T-helper 1 cell treated with Interleukin-12 subunit alpha and Interleukin-12 subunit beta and Interleukin-4 antibody, amounts not matched to agents 30 μg/mL and 1 μg/mL, for 36 hours (primary cell): ENCODE data around the gene PANX1.

Experiments
- H3K27ac Mint-ChIP-seq: one replicate; pipeline ENCODE4 v1.8.0; 2021; ENCODE audit warnings: mild to moderate bottlenecking, mixed read lengths
- H3K27me3 Mint-ChIP-seq: one replicate; pipeline ENCODE4 v1.8.0; 2021; ENCODE audit warnings: low read depth, mixed read lengths
- H3K36me3 Mint-ChIP-seq: one replicate; pipeline ENCODE4 v1.8.0; 2021; ENCODE audit warnings: low read depth, mixed read lengths
- H3K4me1 Mint-ChIP-seq: one replicate; pipeline ENCODE4 v1.8.0; 2021; ENCODE audit warnings: low read depth, mixed read lengths
- H3K4me3 Mint-ChIP-seq: one replicate; pipeline ENCODE4 v1.8.0; 2021; ENCODE audit warnings: mild to moderate bottlenecking, moderate library complexity, mixed read lengths
- H3K9me3 Mint-ChIP-seq: one replicate; pipeline ENCODE4 v1.8.0; 2021; ENCODE audit warnings: mixed read lengths

Gene PANX1, protein sequence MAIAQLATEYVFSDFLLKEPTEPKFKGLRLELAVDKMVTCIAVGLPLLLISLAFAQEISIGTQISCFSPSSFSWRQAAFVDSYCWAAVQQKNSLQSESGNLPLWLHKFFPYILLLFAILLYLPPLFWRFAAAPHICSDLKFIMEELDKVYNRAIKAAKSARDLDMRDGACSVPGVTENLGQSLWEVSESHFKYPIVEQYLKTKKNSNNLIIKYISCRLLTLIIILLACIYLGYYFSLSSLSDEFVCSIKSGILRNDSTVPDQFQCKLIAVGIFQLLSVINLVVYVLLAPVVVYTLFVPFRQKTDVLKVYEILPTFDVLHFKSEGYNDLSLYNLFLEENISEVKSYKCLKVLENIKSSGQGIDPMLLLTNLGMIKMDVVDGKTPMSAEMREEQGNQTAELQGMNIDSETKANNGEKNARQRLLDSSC

GRCh38 chr11:94128746-94129511 is at the start of gene PANX1:
Gene PANX1, plus strand, starts transcription at chr11:94128841. Its CDS starts 472 bp downstream, at chr11:94129313.
- no peaks in the 10 kb centered on the region for H3K27me3 Mint-ChIP-seq
- H3K27ac Mint-ChIP-seq, result peak within 1 kb of the TSS; percentile 84
- no peaks in the 10 kb centered on the region for H3K36me3 Mint-ChIP-seq
- H3K4me1 Mint-ChIP-seq, result peaks cover 20% of the 10 kb centered on the region
- no peaks in the 10 kb centered on the region for H3K9me3 Mint-ChIP-seq
- peak within 1 kb of the TSS; percentile 87 for H3K4me3 Mint-ChIP-seq

DNA sequence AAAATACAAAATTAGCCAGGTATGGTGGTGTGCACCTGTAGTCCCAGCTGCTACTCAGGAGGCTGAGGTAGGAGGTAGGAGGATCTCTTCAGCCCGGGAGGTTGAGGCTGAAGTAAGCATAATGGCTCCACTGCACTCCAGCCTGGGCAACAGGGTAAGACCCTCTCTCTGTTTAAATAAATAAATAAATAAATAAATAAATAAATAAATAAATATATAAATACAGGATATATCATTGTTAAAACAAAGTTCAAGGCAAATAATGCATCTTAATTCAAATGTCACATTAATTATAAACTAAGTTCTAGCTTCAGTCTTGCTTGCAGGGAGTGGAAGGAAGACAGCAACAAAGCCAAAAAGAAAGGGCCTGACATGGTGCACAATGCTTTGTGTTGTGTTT is 44.5 kb upstream of the PANX1 start:
- H3K4me3 Mint-ChIP-seq, result no peak overlapping the region
- H3K27ac Mint-ChIP-seq, result no peak overlapping the region
- H3K4me1 Mint-ChIP-seq, result no peaks in the 10 kb centered on the region
- no peaks in the 10 kb centered on the region for H3K9me3 Mint-ChIP-seq
- H3K27me3 Mint-ChIP-seq, result peaks cover 7% of the 10 kb centered on the region
- H3K36me3 Mint-ChIP-seq, result no peaks in the 10 kb centered on the region

GRCh38 chr11:94088906-94089305 is 39.7 kb upstream of the PANX1 start:
- Mint-ChIP-seq H3K9me3 (no peaks in the 10 kb centered on the region), H3K27me3 (no peaks in the 10 kb centered on the region), H3K4me1 (no peaks in the 10 kb centered on the region), H3K36me3 (no peaks in the 10 kb centered on the region), H3K27ac (no peak overlapping the region), H3K4me3 (no peak overlapping the region)

- H3K4me1 Mint-ChIP-seq, result no peaks in the 10 kb centered on the region
- no peak overlapping the region for H3K27ac Mint-ChIP-seq
- H3K27me3 Mint-ChIP-seq, result no peaks in the 10 kb centered on the region
- H3K4me3 Mint-ChIP-seq, result no peak overlapping the region
- no peaks in the 10 kb centered on the region for H3K36me3 Mint-ChIP-seq
- no peaks in the 10 kb centered on the region for H3K9me3 Mint-ChIP-seq
These were observed 39.3 kb upstream of the PANX1 start for GRCh38 chr11:94089341-94089740.

DNA sequence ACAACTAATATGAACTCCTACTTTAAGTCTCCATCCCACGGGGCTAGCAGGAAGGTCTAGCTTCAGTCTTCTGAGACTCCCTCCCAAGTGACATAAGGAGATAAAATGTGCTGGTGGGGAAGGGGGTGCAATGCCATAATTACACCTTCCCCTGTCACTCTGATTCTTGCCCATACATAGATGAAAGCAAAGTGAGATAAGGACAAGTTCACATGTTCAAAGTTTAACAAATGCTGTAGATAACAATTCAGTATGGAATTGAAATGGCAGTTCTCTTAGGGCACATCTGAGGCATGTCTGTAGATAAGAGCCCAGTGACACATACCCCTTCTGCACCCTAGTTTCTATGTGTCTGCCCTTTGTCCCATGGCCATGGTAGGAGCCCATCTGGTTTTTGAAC is 38.2 kb upstream of the PANX1 start:
- no peaks in the 10 kb centered on the region for H3K36me3 Mint-ChIP-seq

GRCh38 chr11:94091091-94091490 is 37.5 kb upstream of the PANX1 start:
- Mint-ChIP-seq H3K4me1 (no peaks in the 10 kb centered on the region), H3K9me3 (no peaks in the 10 kb centered on the region), H3K27me3 (no peaks in the 10 kb centered on the region), H3K27ac (no peak overlapping the region), H3K4me3 (no peak overlapping the region), H3K36me3 (no peaks in the 10 kb centered on the region)

More for the DNA sequence above, 38.2 kb upstream of the PANX1 start:
- Mint-ChIP-seq H3K27ac (no peak overlapping the region), H3K27me3 (no peaks in the 10 kb centered on the region), H3K9me3 (no peaks in the 10 kb centered on the region), H3K4me3 (no peak overlapping the region), H3K4me1 (no peaks in the 10 kb centered on the region)

DNA sequence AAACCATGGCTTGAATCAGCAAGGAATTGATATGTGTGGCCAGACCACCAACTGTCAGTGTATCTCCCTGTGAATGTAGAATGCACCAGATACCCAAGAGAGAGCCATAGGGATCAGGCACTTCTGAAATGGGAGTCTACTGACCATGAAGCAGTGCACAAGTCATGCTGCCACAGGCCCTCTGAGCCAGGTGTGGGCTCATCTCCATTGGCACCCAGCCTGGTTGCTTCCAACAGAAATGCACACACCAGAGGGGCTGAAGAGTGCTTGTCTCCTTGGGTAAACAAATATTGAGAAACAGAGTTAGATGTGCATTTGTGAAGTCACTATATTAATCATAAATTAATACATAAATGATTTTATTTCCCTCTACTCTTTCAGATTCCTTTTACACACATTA is 28.4 kb upstream of the PANX1 start:
- H3K4me3 Mint-ChIP-seq, result no peak overlapping the region
- H3K4me1 Mint-ChIP-seq, result no peaks in the 10 kb centered on the region
- no peaks in the 10 kb centered on the region for H3K36me3 Mint-ChIP-seq
- H3K27ac Mint-ChIP-seq, result no peak overlapping the region
- peaks cover 5% of the 10 kb centered on the region for H3K27me3 Mint-ChIP-seq
- no peaks in the 10 kb centered on the region for H3K9me3 Mint-ChIP-seq

GRCh38 chr11:94103471-94103870 is 25.2 kb upstream of the PANX1 start:
- H3K9me3 Mint-ChIP-seq, result no peaks in the 10 kb centered on the region
- H3K27me3 Mint-ChIP-seq, result no peaks in the 10 kb centered on the region
- no peak overlapping the region for H3K4me3 Mint-ChIP-seq
- H3K36me3 Mint-ChIP-seq, result no peaks in the 10 kb centered on the region
- H3K27ac Mint-ChIP-seq, result no peak overlapping the region
- no peaks in the 10 kb centered on the region for H3K4me1 Mint-ChIP-seq

DNA sequence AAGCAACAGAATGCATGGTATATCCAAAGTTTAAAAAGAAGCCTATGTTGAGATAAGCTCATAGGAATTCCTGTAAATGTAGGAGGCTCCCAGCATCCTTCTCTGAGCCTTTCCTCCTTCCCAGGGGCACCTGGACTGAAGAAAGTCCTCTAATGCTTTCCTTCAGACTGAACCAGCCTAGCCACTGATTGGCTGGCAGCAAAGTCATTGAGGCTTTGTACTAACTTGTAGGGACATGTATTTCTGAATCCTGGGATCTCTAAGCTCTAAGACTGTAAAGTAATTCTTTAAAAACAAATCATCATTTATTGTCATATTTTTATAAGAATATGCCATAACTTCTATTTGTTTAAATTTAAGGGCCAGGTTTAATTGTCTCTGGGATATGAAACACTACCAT is 23.9 kb upstream of the PANX1 start:
- no peaks in the 10 kb centered on the region for H3K27me3 Mint-ChIP-seq
- H3K4me1 Mint-ChIP-seq, result no peaks in the 10 kb centered on the region
- no peak overlapping the region for H3K27ac Mint-ChIP-seq
- no peak overlapping the region for H3K4me3 Mint-ChIP-seq
- no peaks in the 10 kb centered on the region for H3K9me3 Mint-ChIP-seq
- H3K36me3 Mint-ChIP-seq, result no peaks in the 10 kb centered on the region

DNA sequence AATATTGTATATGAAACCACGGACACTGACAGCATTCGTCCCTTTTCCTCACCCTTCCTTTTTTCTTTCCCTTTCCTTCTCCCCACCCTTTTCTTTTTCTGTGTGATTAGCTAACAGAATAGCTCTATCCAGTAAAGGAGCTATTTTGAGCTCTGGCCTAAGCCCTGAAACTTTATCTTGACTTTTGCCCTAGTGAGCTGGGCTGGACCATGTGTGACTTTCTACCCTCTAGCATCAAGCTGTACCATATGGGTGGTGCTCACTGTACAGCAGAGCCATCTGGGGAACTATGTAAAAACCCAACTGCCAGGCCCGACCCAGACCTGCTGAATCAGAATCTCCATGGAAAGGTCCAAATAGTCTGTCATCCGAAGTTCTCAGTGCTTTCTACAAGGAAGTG is 21.9 kb upstream of the PANX1 start:
- Mint-ChIP-seq H3K9me3 (no peaks in the 10 kb centered on the region), H3K36me3 (no peaks in the 10 kb centered on the region), H3K27ac (no peak overlapping the region), H3K4me3 (no peak overlapping the region), H3K27me3 (peaks cover 2% of the 10 kb centered on the region), H3K4me1 (no peaks in the 10 kb centered on the region)

- Mint-ChIP-seq H3K36me3 (no peaks in the 10 kb centered on the region), H3K4me3 (no peak overlapping the region), H3K27ac (no peak overlapping the region), H3K9me3 (no peaks in the 10 kb centered on the region), H3K27me3 (peaks cover 3% of the 10 kb centered on the region), H3K4me1 (no peaks in the 10 kb centered on the region)
These were observed 21.3 kb upstream of the PANX1 start for GRCh38 chr11:94107363-94107762.

DNA sequence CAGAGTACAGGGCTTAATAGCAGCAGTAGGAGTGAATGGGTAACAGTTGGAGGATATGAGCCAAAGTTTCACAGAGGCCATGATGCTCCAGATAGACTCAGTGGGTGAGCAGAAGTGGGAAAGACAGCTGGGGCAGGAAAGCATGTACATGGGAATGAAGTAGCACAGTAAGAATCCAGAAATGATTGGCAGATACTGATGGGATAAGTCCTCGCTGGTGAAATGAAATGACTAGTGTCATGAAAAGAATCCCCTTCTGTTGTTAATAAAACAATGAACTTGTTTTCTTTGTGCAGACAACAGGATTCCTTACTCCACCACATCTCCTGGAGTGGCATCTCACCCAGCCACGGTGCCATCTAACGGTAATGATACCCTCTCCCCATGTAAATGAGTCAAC is 17.4 kb upstream of the PANX1 start:
- H3K4me3 Mint-ChIP-seq, result no peak overlapping the region

GRCh38 chr11:94111660-94112059 is 17.0 kb upstream of the PANX1 start:
- Mint-ChIP-seq H3K27me3 (peaks cover 14% of the 10 kb centered on the region), H3K27ac (no peak overlapping the region), H3K4me1 (no peaks in the 10 kb centered on the region), H3K4me3 (no peak overlapping the region), H3K36me3 (no peaks in the 10 kb centered on the region), H3K9me3 (no peaks in the 10 kb centered on the region)

More for the DNA sequence above, 17.4 kb upstream of the PANX1 start:
- Mint-ChIP-seq H3K36me3 (no peaks in the 10 kb centered on the region), H3K27ac (no peak overlapping the region), H3K4me1 (no peaks in the 10 kb centered on the region), H3K9me3 (no peaks in the 10 kb centered on the region), H3K27me3 (peaks cover 14% of the 10 kb centered on the region)

DNA sequence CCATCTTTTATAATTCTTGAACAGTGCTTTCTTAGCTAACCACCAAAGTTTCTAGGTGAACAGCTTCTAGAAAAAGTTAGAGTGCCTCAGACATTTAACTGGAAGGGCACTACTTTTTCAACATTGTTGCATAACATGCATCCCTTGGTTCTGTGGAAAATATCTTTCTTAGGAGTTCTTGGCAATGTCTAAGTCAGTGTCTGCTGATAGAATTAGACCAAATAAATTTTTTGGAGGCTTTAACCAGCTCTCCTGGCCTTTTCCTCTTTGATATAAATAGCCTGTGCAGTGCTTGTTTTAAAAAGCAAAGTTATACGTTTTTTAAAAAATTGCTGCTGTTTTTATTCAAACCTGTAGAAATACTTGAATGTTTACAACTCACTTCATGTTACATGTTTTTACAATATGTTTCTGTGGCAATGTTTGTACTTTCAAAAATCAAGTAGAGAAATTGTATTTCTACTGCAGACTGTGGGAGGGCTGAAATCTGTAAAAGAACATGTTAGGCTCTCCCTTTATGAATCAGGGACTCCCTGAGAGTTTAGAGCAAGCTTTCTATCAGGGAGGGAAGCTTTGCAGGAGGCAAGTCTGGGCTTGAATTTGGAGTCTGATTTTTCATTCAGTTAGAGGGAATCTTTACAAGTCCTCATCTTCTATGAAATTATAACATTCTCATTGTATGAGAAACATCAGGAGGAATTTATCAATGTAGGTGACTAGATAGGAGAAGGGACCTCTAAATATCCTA is 16.3 kb upstream of the PANX1 start:
- no peaks in the 10 kb centered on the region for H3K9me3 Mint-ChIP-seq
- no peaks in the 10 kb centered on the region for H3K4me1 Mint-ChIP-seq
- H3K4me3 Mint-ChIP-seq, result no peak overlapping the region
- H3K27me3 Mint-ChIP-seq, result peaks cover 14% of the 10 kb centered on the region
- H3K36me3 Mint-ChIP-seq, result no peaks in the 10 kb centered on the region
- H3K27ac Mint-ChIP-seq, result no peak overlapping the region
